ENCODE results near the gene TRIM49D2.
"Not testable (repeated sequence)": the region's sequence is repeated elsewhere in the genome, so short reads cannot be mapped to it uniquely, and the experiment has no call there.

TRIM49D2 gene

GRCh38 chr11:89923764-89924163 is at the start of gene TRIM49D2:
Gene TRIM49D2 (plus strand): TSS chr11:89924064. CDS start chr11:89926762, 2,698 bp downstream.
- DNase-seq = not testable (repeated sequence)

- not testable (repeated sequence) for DNase-seq
Observed at GRCh38 chr11:89877511-89877910, 46.4 kb upstream of the TRIM49D2 start.

- DNase-seq = not testable (repeated sequence)
Observed at GRCh38 chr11:89893245-89893644, 30.6 kb upstream of the TRIM49D2 start.

- not testable (repeated sequence) for DNase-seq
Observed at GRCh38 chr11:89900809-89901208, 23.1 kb upstream of the TRIM49D2 start.

GRCh38 chr11:89922195-89922660 is 1.6 kb upstream of the TRIM49D2 start, which contains the start of gene TRIM49D1:
Gene TRIM49D1 (minus strand): TSS chr11:89922245. CDS start chr11:89917710, 4,535 bp downstream.
- no peak for DNase-seq

- not testable (repeated sequence) for DNase-seq
Observed at GRCh38 chr11:89960833-89961232, 37.0 kb downstream of the TRIM49D2 start.

- not testable (repeated sequence) for DNase-seq
Observed at GRCh38 chr11:89965737-89966136, 41.9 kb downstream of the TRIM49D2 start, which contains the start of gene TRIM64. Gene TRIM64 (plus strand): TSS chr11:89966037. CDS start chr11:89968504, 2,467 bp downstream.
